GM18861 (cell line): ENCODE measurements around the gene PDLIM4.

Source experiments
- ATAC-seq: cut with Tn5 transposase; IDR thresholded peaks from one replicate; pipeline ENCODE4 v1.9.1; 2021; ENCODE audit not compliant: unreplicated experiment

The PDLIM4 gene, protein sequence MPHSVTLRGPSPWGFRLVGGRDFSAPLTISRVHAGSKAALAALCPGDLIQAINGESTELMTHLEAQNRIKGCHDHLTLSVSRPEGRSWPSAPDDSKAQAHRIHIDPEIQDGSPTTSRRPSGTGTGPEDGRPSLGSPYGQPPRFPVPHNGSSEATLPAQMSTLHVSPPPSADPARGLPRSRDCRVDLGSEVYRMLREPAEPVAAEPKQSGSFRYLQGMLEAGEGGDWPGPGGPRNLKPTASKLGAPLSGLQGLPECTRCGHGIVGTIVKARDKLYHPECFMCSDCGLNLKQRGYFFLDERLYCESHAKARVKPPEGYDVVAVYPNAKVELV

DNA sequence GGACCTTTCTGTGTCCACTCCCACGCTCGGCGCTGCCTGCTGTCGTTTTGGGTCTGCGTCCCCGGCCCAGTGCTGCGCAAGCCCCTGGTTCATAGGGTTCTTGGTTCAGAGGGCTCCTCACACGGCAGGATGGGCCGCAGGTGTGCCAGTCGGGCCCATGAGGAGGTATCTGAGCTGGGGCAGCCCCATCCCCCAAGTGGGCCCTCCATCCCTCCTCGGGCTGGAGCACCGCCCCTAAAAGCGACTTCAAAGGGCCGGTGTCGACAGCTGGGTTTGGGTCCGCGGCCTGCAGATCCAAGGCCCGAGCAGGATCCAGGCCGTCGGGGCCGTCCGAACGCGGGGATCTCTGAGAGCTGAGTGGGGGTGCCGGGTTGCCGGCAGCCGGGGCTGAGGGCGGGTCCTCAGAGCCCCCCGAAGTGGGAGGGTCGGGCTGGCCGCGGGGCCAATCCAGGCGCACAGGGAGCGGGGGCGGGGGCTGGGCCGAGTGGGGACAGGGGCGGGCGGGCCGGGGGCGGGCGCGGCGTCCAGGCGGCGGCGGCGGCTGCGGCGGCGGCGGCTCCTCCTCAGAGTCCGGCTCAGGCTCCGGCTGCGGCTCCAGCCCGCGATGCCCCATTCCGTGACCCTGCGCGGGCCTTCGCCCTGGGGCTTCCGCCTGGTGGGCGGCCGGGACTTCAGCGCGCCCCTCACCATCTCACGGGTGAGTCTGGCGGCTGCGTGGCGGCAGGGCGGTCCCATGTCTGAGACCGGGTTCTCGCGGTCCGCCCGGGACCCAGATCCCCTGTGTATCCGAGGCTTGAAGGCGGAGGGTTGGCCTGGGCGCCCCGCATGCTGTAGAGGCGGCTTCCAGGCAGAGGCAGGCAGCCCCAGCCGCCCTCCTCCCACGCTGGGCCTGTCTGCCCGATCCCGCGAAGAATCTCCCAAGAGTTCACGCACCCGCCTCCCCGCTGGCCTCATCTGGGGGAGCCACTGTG is at the start of gene PDLIM4:
PDLIM4 (plus strand) TSS at position 566 of the 971 bp plus-strand sequence; CDS start at position 605, 39 bp downstream.
- ATAC-seq: no peak

DNA sequence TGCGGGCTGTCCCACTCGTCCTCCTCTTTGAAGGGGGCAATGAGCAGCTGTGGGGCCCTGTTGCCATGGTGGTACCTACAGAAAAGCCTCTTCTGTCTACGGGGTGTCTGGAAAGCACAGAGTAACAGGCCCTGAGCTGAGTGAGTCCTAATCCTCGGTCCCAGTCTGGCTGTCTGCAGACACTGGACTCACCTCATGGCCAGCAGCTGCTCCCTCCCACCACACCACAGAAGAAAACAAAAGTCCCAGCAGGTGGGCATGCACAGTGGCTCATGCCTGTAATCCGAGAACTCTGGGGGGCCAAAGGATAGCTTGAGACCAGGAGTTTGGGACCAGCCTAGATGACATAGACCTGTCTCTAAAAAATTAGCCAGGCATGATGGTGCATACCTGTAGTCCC is 49.7 kb upstream of the PDLIM4 start:
- no peak for ATAC-seq

DNA sequence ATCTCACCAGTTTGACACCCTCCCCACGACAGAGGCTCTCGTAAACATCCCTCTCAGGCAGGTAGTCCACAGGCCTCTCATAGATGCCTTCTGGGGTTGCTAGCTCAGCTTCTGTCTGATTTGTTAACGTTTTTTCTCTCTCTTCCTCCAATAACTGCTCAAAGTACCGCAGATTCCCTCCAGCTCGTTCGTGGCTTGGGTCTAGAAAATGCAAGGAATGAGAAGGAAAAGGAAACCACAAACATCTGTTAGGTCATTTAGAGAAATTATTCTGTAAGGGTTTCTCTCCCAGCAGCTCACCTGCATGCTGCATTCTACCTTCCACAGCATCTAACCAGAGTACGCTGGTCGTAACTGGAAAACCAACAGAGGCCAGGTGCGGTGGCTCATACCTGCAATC is 48.4 kb upstream of the PDLIM4 start:
- ATAC-seq: no peak

DNA sequence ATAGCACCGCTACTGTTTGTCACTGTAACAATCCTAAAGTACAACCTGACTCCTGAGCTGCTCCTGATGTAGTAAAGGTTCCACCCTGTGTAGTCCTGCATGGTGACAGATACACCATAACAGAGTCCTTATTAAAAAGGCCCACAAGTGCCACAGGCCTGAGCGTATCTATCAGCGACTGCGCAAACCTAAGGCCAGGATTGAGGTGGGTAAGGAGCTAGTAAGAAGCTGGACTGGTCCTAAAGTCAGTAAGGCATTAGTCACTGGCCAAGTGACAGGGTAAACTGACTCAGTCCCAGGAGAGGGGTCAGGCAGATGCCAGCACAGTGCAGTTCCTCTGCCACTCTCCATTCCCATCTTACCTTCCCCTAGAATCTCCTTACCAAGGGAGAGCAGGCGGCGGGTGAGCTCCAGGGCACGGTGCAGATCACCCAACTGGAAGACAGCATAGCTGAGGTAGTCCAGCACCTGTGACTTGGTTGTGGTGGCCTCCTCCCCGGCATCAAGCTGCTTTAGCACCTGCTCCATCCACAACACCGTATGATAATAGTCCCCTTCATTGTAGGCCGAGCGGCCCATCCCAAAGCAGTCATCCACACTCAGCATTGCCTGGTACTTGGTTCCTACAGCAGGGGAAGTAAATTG is 47.5 kb upstream of the PDLIM4 start:
- no peak for ATAC-seq

DNA sequence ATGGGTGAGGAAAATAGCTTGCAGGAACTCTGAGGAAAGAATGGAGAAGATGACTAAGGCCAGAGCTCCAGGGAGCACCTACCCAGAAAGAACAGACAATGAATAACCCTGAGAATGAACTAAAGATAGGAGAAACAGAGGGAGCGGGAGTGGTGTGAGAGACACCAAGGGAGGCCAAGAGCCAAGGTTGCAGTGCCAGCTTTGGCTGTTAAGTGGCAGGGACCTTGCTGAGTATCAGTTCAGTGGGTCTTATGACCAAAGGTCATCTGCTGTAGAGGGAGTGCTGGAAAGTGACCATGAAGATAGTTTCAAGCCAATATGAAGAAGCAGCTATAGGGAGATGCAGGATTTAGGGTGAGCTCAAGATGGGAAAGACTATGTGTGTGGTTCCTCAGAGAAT is 46.6 kb upstream of the PDLIM4 start:
- ATAC-seq: no peak

DNA sequence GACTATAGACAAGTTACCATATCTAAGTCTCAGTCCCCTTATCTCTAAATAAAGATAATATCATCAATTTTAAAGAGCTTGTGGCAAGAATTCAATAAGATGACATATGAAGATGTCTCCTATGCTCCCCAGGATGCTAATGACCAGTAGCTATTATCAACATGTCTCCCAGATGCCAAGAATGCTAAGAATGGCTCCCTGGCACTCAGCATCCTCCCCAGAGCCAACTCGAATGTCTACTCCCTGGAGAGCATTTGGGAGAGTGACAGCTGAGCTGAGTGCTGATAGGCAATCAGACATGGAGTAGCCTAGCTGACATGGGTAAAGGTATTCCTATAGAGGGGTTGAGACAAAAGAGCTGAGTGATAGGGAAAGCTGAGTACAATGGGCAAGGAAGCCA is 45.7 kb upstream of the PDLIM4 start:
- no peak for ATAC-seq

DNA sequence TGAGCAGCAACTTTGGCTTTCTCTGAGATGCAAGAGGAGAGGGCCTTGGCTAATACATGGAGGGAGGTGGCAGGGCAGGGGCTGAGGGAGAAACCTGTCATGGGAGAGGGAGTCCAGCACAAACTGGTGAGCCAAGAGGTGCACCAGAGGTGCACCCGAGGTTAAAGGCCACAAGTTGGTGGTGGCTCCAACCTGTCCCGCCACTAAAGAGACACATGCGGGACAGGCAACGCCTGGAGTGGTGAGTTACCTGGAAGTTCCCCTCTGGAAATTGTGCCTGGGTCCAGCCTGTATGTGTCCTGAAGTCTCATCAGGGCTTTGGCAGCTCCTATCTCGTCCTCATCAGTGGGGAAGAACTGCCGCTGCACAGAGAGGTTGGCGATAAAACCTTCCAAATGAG is 43.8 kb upstream of the PDLIM4 start:
- ATAC-seq: no peak

DNA sequence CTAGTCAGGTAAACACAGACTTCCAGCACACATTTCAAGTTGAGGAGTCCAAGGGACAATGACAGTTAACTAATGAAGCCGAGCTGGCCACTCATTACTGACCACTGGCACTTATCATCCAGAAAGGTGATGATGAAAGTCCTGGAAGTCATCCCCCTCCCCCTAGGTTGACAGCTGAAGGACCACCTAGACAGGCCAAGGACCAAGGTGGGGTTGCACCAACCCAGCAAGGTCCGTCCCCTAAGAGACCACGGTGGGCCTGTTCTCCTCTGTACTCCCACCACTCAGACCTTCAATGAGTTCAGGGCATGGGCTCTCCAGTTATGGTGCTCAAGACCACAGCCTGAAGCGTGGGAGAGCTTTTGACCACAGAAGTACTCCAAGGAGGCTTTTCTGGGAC is 43.0 kb upstream of the PDLIM4 start:
- no peak for ATAC-seq

DNA sequence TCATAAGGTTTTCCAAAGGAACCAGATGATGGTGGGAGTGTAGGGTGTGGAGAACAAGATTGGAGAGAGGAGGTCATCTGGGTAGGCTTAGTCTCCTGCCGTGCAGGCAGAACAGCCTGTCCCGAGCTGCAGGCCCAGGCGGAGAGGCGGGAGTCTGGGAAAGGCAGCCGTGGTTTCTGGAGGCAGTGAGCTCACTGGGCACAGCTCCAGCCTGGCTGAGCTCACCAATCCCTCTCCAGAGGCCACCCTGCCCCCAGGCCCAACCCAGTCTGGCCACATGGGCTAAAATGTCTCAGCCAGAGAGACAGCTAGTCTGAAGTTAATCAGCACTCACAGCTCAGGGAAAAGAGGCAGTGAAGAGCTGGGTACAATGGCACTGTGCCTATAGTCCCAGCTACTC is 42.2 kb upstream of the PDLIM4 start:
- no peak for ATAC-seq

DNA sequence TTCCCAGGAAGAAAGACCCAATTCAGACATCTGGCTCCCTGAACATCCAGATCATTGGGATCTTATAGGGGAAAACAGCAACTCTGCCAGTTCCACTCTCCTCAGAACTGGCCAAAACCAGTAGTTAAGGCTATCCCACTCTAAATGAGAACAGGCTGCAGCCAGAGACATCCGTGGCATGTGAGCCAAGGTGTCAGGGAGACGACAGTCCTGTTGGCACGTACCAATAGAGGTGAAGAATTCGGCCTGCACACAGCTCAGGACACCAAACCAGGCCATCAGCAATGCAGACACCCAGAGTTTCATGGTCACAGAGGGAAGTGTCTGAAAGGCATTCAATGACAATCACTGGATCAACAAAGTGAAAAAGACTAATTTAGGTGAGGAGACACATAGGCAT is 39.2 kb upstream of the PDLIM4 start:
- ATAC-seq: no peak

DNA sequence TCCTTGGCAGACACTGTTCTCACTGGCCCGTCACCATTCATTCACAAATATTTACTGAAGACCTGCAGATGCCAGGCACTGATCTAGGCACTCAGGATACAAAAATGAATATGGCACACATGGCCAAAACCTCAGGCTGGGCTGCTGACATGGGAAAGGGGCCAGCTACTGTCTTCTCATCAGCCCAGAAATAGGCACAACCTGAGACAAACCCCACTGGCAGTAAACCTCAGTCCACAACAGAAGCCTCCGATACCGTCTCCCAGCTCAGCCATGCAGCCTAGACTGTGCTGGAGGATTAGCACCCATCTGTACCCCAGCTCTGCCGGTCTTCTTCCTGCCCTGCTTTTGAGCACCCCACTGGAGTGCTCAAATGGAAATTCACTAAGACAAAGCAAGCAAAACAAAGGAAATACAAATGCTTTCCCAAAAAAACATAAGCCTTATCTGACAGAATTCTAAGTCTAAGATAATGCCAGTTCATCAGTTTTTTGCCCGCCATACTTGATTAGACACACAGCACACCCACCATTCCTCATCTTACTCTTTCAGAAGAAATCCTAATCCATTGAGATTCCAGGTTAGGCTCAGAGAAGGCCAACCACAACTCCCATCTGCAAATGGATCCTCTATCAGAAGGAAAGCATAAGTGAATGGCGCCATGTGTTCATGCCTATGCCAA is 38.1 kb upstream of the PDLIM4 start:
- no peak for ATAC-seq

DNA sequence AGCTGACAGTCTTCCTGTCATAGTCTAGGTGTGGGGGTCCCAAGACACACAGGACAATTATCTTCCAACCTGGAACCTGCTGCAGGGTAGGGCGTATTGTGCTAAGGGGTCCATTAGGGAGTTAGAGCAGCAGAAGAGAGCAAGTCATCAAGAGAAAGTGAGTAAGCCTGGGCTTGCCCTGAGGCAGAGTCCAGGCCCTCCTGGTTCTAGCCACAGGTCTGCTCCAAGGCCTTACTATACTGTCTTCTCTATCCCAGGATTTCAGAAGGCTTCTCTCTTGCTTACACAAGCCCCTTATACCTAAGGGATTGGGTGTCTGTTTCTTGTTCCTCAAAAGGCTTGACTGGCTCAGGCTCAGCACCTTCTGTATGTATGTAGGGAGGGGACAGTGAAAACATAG is 37.5 kb upstream of the PDLIM4 start:
- ATAC-seq: no peak

DNA sequence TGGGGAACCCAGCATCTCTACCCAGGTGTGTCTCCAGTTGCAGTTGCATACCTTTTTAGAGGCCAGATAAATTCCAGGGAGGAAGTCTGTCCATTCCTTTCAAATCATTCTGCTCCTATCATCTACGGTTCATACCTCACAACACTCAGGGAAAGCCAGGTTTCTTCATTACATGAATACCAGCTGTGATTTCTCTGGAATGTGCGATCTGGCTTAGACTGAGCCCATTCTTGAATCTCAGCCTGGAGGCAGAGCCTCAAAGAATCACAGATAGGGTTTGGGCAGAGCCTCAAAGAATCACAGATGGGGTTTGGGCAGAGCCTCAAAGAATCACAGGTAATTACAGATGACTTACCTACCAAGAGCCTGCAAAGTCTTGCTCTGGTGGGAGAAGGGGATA is 37.0 kb upstream of the PDLIM4 start:
- no peak for ATAC-seq

DNA sequence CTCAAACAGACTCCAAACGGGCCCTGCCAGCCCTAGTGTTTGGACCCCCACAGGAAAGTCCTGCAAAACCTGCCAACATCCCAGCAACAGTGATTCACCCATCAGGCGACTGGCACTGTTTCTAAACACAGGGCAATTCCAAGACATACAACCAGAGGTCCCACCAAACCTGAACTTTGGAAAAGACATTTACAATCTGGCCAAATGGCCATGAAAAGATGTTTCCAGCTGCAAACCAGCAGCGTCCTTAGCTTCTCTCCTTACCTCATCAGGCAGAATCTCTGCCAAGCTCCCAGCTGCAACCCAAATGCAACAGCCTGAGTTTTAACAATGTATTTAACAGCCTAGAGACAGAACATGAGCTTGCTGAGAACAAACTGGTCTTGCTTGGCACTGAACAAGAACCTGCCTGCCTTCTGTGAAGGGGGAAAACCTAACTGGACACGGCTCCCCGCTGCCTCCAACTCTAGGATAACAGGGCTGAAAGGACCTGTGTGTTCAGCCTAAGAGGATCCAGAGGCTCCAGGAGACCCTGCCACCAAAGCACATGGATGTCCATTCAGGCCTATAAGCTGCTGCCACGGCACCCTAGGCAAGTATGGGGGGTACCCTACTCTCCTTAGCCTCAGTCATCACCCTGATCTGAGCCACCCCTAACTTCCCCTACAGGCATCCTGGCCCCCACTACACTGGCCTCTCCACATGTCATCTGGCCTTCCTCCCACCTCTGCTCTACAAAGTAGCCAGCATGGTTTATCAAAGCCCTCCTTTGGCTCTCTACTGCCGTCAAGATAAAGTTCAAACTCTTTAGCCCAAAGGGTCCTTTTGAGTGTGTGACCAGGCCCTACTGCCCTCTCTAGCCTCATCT is 35.5 kb upstream of the PDLIM4 start:
- ATAC-seq: no peak

DNA sequence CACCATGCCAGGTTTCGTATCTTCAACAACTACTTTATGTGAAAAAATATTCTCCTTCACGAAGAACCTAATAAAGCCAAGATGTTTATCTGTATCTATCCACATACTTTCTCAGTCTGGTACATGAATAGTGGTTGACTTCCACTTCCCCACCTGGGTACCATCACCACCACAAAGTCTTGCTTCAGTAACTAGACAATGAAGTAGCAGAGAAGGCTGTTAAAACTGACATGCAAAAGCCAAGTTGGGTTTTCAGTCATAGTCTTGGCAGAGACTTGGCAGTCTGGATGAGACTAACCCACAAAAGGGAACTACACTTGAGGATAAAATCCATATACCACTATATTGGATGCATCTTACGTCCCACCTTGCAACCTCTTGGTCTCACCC is 34.9 kb upstream of the PDLIM4 start:
- peak; percentile 79 for ATAC-seq

DNA sequence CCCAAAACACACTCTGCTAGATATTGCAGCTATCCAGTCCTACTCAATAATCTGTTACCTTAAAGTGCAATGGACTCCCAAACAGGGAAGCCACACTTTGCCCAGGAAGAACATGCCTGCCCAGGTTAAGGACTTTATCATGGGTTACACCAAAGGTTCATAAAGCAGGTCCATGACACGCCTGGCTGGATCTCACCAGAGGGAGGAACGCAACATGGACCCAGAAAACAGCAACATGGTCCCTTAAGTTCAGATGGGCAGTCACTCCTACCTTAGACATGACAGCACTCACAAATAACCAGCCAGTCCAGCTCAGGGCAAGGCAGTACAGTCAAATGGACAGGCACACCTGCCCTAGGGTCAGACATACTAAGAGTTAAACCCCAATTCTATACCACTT is 33.6 kb upstream of the PDLIM4 start:
- ATAC-seq: no peak

DNA sequence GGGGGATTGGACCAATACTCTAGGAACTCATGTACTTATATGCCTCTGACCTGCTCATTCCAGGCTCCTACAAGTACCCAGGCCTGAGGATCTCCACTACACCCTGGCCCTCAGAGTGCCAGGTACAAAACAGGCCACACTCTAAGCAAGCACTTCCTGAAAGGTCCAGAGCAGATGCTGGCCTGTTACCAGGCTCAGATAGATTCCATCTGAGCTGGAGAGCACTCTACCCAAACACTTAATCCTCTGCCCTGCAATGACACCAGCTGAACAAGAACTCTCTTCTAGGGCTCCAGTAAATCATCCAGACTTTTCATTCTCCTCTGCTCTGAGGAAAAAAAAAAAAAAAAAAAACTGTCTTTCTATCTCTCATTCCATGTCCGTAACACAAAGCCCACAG is 32.8 kb upstream of the PDLIM4 start:
- ATAC-seq: no peak

DNA sequence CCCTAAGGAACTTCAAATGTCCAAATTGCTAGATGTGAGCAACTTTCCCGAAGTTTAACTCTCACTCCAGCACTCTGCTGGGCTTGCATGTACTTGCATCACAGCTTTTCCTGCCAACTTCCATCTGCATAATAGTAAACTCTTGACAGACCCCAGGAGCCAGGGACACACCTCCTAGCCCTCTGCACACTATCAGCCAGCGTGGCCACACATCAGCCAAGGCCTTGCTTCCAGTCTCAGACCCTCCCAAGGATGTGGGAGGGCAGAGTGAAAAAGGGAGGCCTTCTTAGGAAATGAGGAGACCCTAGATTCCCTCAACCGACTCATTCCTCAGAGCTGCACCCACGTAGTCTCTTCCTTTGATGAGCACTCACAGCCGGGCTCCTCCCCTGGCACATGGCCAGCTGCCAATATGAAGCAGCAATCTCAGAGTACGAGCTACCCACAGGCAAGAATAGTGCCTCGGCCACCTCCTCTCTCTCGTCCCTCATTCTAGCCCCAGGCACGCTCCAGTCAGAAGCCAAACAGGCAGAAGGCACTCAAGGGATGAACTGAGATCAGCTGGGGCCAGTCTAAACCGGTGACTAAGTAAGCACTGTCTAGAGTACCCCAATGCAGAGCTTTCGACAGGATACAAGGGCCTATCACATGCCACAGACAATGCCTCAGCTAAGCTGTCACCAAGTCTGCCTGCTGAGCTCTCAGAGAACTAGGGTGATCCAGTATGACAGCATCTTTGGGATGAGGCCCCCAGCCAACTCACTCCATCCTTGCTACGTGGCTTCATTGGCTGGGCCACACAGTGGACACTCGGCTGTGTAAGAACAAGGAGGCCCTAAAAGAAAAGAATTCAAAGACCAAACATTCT is 32.1 kb upstream of the PDLIM4 start:
- no peak for ATAC-seq

DNA sequence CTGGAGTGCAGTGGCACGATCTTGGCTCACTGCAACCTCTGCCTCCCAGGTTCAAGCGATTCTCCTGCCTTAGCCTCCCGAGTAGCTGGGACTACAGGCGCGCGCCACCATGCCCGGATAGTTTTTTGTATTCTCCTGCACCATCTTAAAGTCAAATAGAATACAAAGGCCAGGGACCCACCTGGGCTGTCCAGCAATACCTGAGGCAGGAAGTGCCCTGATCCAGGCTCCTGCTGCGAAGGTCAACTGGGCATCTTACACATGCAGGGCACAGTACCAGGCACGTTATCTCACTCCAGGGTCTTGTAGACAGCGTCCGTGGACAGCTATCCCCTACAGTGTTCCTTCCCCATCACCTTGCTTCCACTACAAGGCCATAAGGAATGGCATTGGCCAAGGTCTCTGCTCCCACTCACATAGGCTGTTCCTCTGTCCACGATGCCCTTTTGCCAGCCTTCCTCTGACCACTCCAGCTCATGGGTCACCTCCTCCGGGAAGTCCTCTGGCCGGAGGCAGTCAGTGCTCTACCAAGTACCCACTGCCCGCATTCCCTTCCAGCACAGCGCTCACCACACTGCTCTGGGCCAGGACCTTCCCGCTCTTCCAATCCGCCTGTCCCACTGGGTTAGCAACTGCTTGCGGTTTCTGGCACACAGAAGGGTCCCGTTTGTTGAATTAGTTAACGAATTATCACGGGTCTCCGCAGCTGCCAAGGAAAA is 30.8 kb upstream of the PDLIM4 start:
- ATAC-seq: no peak
